Kidney epithelial cell (primary cell): ENCODE data around the gene STOML3. TPM values are rescaled to one million over a fixed set of nuclear protein-coding genes. Genes with fewer than 3 reads are reported as not detected.

Source experiments
- DNase-seq: peaks from one replicate; pipeline ENCODE4 v3.0.0-alpha.2; 2010; ENCODE audit warnings: low read depth
- H3K27me3 ChIP-seq: 2 replicates; pipeline ENCODE4 v1.6.0; 2011; ENCODE audit warnings: low read length; ENCODE audit not compliant: control insufficient read depth, insufficient read depth
- H3K36me3 ChIP-seq: 2 replicates; pipeline ENCODE4 v1.5.1; 2011; ENCODE audit warnings: low read length; ENCODE audit not compliant: control insufficient read depth, insufficient read depth
- H3K4me3 ChIP-seq: 2 replicates; pipeline ENCODE4 v1.5.1; 2011; ENCODE audit warnings: low read depth, mild to moderate bottlenecking, control low read depth, low read length
- total RNA-seq: library from RNA; depleted of rRNA; stranded (reverse); fragments of >200 nt; gene quantifications from 2 replicates; pipeline ENCODE4 v1.2.3, GENCODE V29; 2015
- TF ChIP-seq, protein P1 (sequence below): IDR thresholded peaks from 2 replicates; pipeline ENCODE4 v1.5.1; 2011; ENCODE audit warnings: mild to moderate bottlenecking, moderate library complexity, low read length, control low read depth, inconsistent platforms; ENCODE audit not compliant: insufficient read depth, poor library complexity, severe bottlenecking

Gene STOML3
- total RNA-seq, 1 donor from 2014 or later, result not detected

DNA sequence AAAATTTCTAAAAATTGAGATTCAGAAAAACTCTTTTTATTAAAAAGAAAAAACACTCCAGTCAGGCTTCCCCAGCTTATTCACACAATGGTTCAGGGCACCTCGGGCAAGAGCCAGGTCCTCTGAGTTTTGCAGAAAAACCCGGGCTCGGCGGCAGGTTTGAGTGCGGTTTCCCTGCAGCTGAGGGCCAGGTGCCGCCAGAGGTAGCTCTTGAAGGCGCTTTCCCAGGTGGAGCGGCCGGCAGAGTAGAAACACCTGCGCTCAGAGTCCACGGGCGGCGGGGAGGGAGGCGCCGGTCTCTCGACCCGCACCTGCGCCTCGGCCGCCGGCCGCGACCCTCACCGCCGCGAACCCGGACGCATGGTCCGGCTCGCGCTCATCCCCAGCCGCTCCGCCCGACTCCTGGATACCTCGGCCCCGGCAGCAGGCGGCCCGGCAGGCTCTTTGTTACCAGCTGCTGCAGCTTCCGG, 46.8 kb upstream of the STOML3 start:
- no peak for DNase-seq
- no peaks in the 10 kb centered on the region for H3K27me3 ChIP-seq
- TF ChIP-seq, protein P1, sequence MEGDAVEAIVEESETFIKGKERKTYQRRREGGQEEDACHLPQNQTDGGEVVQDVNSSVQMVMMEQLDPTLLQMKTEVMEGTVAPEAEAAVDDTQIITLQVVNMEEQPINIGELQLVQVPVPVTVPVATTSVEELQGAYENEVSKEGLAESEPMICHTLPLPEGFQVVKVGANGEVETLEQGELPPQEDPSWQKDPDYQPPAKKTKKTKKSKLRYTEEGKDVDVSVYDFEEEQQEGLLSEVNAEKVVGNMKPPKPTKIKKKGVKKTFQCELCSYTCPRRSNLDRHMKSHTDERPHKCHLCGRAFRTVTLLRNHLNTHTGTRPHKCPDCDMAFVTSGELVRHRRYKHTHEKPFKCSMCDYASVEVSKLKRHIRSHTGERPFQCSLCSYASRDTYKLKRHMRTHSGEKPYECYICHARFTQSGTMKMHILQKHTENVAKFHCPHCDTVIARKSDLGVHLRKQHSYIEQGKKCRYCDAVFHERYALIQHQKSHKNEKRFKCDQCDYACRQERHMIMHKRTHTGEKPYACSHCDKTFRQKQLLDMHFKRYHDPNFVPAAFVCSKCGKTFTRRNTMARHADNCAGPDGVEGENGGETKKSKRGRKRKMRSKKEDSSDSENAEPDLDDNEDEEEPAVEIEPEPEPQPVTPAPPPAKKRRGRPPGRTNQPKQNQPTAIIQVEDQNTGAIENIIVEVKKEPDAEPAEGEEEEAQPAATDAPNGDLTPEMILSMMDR, result no peak
- no peaks in the 10 kb centered on the region for H3K36me3 ChIP-seq
- peak overlapping the region; percentile 73 for H3K4me3 ChIP-seq

DNA sequence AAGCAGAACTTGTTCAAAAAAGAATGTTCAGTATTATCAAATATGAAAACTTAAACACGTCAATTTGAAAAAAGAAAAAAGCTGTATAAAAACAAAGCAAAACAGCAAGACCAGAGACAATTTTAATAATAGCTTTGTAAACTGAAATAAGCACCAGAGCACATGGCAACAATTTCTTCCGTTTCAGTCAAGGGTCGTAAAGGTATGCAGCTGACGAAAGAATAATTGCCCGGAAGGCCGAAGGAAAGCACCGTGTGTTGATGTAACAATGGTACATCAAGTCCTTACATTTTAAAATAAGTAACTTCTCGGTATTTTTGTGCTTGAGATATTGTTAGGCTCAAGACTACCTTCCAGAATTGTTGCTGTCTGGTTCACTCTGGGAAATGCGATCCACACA, 45.6 kb upstream of the STOML3 start:
- Histone ChIP-seq H3K27me3 (no peaks in the 10 kb centered on the region), H3K36me3 (no peaks in the 10 kb centered on the region), H3K4me3 (peak overlapping the region; percentile 73)
- TF ChIP-seq, protein P1, result no peak
- DNase-seq, result no peak

DNA sequence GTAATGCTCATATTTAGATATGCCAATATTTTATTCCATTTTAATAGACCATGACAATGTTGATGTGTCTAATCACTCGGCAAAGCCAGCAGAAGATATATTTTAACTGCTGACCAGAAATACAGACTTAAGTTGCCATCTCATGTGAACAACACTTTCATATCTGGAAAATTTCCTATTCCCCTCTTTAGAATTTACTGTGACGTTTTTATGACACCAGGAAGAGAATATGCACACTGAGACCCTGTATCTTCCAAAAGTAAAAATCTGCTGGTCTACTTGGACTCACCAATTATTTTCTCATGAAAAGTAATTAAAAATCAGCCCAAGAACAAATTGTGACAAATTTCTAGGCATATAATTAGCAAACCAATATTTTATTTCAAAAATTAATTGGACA, 45.2 kb upstream of the STOML3 start:
- TF ChIP-seq, protein P1, result no peak
- no peaks in the 10 kb centered on the region for H3K27me3 ChIP-seq
- peak overlapping the region; percentile 73 for H3K4me3 ChIP-seq
- no peak for DNase-seq
- H3K36me3 ChIP-seq, result no peaks in the 10 kb centered on the region

DNA sequence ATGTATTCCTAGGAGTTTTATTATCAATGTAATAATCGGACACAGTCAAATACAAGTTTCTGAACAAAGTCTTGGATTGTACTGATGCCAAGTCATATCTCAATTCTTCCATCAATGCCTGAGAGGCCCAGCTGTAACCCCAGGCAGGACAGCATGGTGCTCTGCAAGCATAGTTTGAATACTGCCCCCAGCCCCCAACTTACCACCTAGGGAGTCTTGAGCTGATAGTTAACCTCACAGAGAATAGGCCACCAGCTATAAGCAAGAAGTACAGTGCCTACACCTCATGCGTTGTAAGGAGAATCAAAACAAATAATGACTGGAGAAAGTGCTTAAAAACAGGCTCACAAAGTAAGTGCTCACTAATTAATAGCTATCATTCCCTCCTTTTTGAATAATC, 44.6 kb upstream of the STOML3 start:
- H3K4me3 ChIP-seq, result peak overlapping the region; percentile 73
- TF ChIP-seq, protein P1, result no peak
- no peak for DNase-seq
- no peaks in the 10 kb centered on the region for H3K36me3 ChIP-seq
- H3K27me3 ChIP-seq, result no peaks in the 10 kb centered on the region

DNA sequence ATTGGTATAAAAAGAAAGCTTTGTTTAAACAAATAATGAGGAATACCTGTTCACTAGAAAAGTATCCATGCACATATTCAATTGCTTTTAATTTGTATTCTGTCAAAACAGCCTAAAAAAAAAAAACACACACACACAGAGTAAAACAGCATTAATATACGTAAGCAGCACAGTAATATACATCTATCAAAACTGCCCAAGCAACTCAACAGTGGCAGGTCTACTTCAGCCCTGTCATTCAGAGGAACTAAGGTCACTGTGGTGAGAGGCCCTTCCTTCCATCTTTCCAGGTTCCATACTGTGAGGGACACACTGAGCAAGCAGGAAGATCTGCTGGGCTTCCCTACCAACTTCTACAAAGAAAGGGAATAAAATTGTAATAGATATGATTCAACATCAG, 43.5 kb upstream of the STOML3 start:
- Histone ChIP-seq H3K36me3 (no peaks in the 10 kb centered on the region), H3K4me3 (no peak overlapping the region), H3K27me3 (no peaks in the 10 kb centered on the region)
- DNase-seq, result no peak
- TF ChIP-seq, protein P1, result no peak

DNA sequence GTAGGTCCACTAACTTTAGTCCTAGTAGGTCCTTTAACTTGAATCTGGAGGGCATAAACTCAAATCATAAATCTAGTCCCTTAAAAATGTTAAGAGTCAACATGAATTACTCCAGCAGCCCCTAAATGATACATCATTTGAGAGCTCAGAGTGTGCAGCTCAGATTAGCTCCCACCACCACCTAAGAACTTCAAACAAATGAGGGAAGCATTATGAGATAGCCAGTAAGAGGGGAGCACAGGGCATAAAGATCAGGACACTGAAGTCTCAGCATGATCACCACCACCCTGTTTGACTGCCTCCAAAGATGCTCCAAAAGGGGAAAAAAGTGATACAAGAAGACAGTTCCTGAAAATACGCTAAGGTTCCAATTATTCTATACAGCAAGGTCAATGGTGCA, 41.5 kb upstream of the STOML3 start:
- DNase-seq, result no peak
- Histone ChIP-seq H3K27me3 (no peaks in the 10 kb centered on the region), H3K4me3 (no peak overlapping the region), H3K36me3 (no peaks in the 10 kb centered on the region)
- TF ChIP-seq, protein P1, result no peak
